Muscle layer of duodenum (tissue), 2 donors: ENCODE data around the gene ETDB.
"Not testable (repeated sequence)": the region's sequence is repeated elsewhere in the genome, so short reads cannot be mapped to it uniquely, and the experiment has no call there.

Experiments used
- H3K27ac ChIP-seq: one replicate; pipeline ENCODE4 v1.7.0; 2013; ENCODE audit warnings: mild to moderate bottlenecking, low read length
- H3K27me3 ChIP-seq: one replicate; pipeline ENCODE4 v1.7.0; 2013; ENCODE audit warnings: low read depth, mild to moderate bottlenecking, control low read depth, low read length
- H3K36me3 ChIP-seq, 2 donors: one replicate each; pipeline ENCODE4 v1.7.0; 2013; ENCODE audit warnings: low read length in 2 of 2, control low read depth in 1 of 2, mild to moderate bottlenecking in 1 of 2; ENCODE audit not compliant: insufficient read depth in 2 of 2, control insufficient read depth in 1 of 2
- H3K4me1 ChIP-seq, 2 donors: one replicate each; pipeline ENCODE4 v1.7.0; 2013; ENCODE audit warnings: low read length in 2 of 2, mild to moderate bottlenecking in 2 of 2, control low read depth in 1 of 2, moderate library complexity in 1 of 2; ENCODE audit not compliant: insufficient read depth in 2 of 2, control insufficient read depth in 1 of 2
- H3K4me3 ChIP-seq, 2 donors: one replicate each; pipeline ENCODE4 v1.7.0; 2013; ENCODE audit warnings: low read length in 2 of 2, low read depth in 1 of 2, mild to moderate bottlenecking in 1 of 2
- H3K9me3 ChIP-seq, 2 donors: one replicate each; pipeline ENCODE4 v1.7.0; 2013; ENCODE audit warnings: low read length in 2 of 2, control low read depth in 1 of 2, mild to moderate bottlenecking in 1 of 2; ENCODE audit not compliant: control insufficient read depth in 1 of 2
- donor health status: healthy.

The ETDB gene

GRCh38 chrX:135120056-135120576, at the start of gene ETDB:
Gene ETDB, minus strand, starts transcription at chrX:135120526. Its CDS starts 1,265 bp downstream, at chrX:135119261.
- not testable (repeated sequence) for H3K9me3 ChIP-seq, H3K36me3 ChIP-seq, H3K4me3 ChIP-seq, H3K27me3 ChIP-seq, H3K27ac ChIP-seq, H3K4me1 ChIP-seq

- H3K36me3 ChIP-seq, H3K4me1 ChIP-seq, H3K9me3 ChIP-seq, H3K4me3 ChIP-seq, H3K27me3 ChIP-seq, H3K27ac ChIP-seq: not testable (repeated sequence)
These were observed 49.2 kb upstream of the ETDB start for GRCh38 chrX:135169534-135169933.

- Histone ChIP-seq H3K27me3 (no peaks in the 10 kb centered on the region), H3K9me3 (peaks cover 0 to 10% of the 10 kb centered on the region in 2 donors), H3K4me1 (no peaks in the 10 kb centered on the region), H3K4me3 (no peak overlapping the region), H3K27ac (no peak overlapping the region), H3K36me3 (no peaks in the 10 kb centered on the region)
These were observed 48.2 kb upstream of the ETDB start for GRCh38 chrX:135168486-135168885.

DNA sequence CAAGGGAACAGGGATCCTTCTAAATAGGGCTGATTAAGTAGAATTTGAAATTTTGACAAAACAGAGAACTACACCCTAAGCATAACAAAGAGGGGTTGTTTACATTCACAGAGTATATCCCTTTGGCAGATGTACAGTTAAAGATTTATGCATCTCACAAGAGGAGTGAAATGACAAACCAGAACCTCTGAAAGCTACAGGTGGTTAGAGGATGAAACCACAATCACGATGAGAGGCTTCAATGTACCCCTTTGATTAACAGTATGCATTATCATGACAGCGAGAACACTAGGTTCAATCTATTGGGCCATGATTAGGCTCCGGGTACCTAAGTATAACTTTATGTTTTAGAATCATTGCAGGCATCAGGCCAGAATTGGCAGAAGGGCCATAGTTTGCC, 34.4 kb upstream of the ETDB start:
- H3K4me3 ChIP-seq, H3K27me3 ChIP-seq, H3K27ac ChIP-seq, H3K36me3 ChIP-seq, H3K9me3 ChIP-seq, H3K4me1 ChIP-seq: not testable (repeated sequence)

DNA sequence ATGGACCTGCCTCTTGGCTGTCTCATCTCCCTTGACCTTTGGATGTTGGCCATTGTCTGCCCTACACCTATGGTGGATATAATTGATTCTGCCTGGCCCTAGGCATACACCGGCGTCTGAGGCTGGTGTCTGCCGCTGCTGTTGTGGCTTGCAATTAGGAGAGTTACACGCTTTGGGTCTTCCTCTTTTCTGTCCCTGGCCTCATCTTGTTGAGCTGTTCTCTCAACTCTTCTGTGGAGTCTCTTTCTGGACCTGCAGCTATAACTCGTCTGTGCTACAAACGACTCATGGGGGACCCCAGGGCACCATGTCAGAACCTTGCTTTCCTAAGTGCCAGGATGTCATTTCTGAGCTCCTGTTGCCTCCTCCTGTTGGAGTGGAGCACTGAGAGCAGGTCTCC, 5.8 kb upstream of the ETDB start:
- not testable (repeated sequence) for H3K36me3 ChIP-seq, H3K9me3 ChIP-seq, H3K27me3 ChIP-seq, H3K4me1 ChIP-seq, H3K27ac ChIP-seq, H3K4me3 ChIP-seq

- H3K4me1 ChIP-seq, H3K4me3 ChIP-seq, H3K27me3 ChIP-seq, H3K27ac ChIP-seq, H3K9me3 ChIP-seq, H3K36me3 ChIP-seq: not testable (repeated sequence)
These were observed 4.3 kb downstream of the ETDB start for GRCh38 chrX:135116064-135116463.

- H3K9me3 ChIP-seq, result no peaks in the 10 kb centered on the region
- no peak overlapping the region for H3K27ac ChIP-seq
- H3K4me1 ChIP-seq, result no peaks in the 10 kb centered on the region
- H3K4me3 ChIP-seq, result no peak overlapping the region
- no peaks in the 10 kb centered on the region for H3K36me3 ChIP-seq
- H3K27me3 ChIP-seq, result no peaks in the 10 kb centered on the region
These were observed 5.9 kb downstream of the ETDB start for GRCh38 chrX:135114392-135114791.

DNA sequence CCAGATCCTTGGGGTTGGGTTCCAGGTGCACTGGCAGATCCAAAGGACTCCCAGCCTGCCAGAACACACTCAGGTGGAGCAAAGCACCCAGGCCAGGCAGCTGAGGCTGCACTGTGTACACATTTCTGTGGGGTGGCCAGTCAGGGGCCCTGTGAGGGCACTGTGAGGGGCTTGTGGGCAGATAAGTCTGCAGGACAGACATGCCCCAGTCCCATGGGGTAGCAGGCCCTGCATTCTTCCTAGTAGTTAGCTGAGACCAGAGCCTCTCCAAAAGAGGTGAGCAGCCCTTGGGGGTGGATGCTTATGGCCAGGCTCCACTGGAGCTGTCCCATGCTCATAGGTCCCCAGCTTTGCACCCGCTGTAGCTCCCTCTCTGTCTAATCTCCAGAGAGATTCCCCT, 7.6 kb downstream of the ETDB start:
- Histone ChIP-seq H3K9me3 (no peaks in the 10 kb centered on the region), H3K4me3 (no peak overlapping the region), H3K4me1 (no peaks in the 10 kb centered on the region)

DNA sequence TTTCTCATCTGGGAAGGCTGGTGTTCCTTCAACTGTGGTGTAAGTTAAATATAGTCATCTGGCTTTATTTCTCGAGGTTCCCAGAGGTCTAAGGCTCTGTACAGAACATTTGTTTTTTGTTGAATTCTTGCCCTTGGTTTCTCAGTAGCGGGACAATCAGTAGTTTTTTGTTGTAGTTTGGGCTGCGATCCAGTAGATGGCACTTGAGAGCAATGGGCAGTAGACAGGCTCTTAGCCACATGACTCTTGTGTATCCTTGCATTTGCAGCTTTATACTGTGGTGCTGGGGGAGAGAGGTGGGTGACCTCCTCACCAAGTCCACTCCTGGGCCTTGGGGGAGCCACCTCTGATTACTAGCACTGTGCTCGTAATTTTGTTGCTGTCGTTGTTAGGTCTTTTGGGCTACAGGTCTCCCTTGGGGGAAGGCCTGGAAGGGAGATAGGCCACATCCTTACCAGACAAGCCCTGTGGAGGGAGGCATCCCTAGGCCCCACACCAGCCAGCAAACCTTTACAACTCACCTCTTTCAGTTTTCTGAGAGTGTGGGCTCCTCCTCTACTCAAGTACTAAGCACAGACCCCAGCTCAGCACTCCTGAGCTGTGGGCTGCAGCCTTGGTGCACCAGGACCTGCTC, 8.1 kb downstream of the ETDB start:
- Histone ChIP-seq H3K4me3 (no peak overlapping the region), H3K36me3 (no peaks in the 10 kb centered on the region), H3K9me3 (no peaks in the 10 kb centered on the region), H3K27ac (no peak overlapping the region), H3K4me1 (no peaks in the 10 kb centered on the region), H3K27me3 (no peaks in the 10 kb centered on the region)

More for the DNA sequence above, 7.6 kb downstream of the ETDB start:
- no peak overlapping the region for H3K27ac ChIP-seq
- no peaks in the 10 kb centered on the region for H3K27me3 ChIP-seq
- H3K36me3 ChIP-seq, result no peaks in the 10 kb centered on the region

GRCh38 chrX:135109554-135109953, 10.8 kb downstream of the ETDB start:
- Histone ChIP-seq H3K4me1 (no peaks in the 10 kb centered on the region), H3K27ac (no peak overlapping the region), H3K4me3 (no peak overlapping the region)

GRCh38 chrX:135099493-135099783, 20.9 kb downstream of the ETDB start:
- H3K4me3 ChIP-seq, result peak overlapping the region; percentile 60 to 65
- H3K27me3 ChIP-seq, result no peaks in the 10 kb centered on the region

More at GRCh38 chrX:135109554-135109953, 10.8 kb downstream of the ETDB start:
- Histone ChIP-seq H3K36me3 (no peaks in the 10 kb centered on the region), H3K9me3 (peaks cover 0 to 3% of the 10 kb centered on the region in 2 donors), H3K27me3 (no peaks in the 10 kb centered on the region)

DNA sequence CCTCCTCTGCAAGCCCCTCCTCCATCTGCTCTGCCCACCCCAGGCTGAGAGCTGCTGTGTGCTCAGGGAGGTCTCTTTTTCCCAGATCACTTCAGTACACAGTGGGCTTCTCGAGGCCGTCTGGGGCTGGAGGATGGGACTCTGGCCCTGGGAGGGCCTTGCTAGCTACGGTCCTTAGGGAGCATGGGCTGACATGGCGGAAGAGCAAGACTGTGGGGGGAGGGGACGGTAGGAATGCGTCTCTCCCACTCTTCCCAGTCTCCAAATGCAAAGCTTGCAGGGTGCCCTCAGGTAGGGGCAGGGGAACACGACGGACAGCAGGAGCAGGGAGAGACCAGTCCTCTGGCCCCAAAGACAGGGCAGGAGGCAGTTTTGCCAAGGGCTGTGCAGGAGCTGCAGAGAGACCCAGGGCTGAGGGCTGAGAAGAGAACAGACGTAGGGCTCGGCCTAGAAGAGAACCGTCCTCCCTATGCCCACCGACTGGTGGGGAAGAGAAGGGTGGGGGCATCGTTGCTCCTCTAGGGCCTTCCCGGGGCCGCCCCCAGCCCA, 23.1 kb downstream of the ETDB start:
- not testable (repeated sequence) for H3K9me3 ChIP-seq, H3K27ac ChIP-seq, H3K4me1 ChIP-seq, H3K27me3 ChIP-seq, H3K36me3 ChIP-seq
- peak overlapping the region in 1 of 2 donors; percentile 65 for H3K4me3 ChIP-seq

More at GRCh38 chrX:135099493-135099783, 20.9 kb downstream of the ETDB start:
- Histone ChIP-seq H3K4me1 (no peaks in the 10 kb centered on the region), H3K9me3 (no peaks in the 10 kb centered on the region), H3K36me3 (no peaks in the 10 kb centered on the region), H3K27ac (no peak overlapping the region)
